GM18519 (cell line): ENCODE data around the gene PRKG1.
"Not testable (repeated sequence)": the region's sequence is repeated elsewhere in the genome, so short reads cannot be mapped to it uniquely, and the experiment has no call there.

Source experiments
- ATAC-seq: cut with Tn5 transposase; IDR thresholded peaks from one replicate; pipeline ENCODE4 v1.9.1; 2021; ENCODE audit warnings: mild to moderate bottlenecking, moderate library complexity; ENCODE audit not compliant: unreplicated experiment, low FRiP score

The PRKG1 gene

GRCh38 chr10:51112013-51112412, 37.7 kb downstream of the PRKG1 start:
- no peak for ATAC-seq

- no peak for ATAC-seq
Measured at GRCh38 chr10:51113007-51113406, 38.7 kb downstream of the PRKG1 start.

GRCh38 chr10:51117053-51117660, 42.9 kb downstream of the PRKG1 start:
- ATAC-seq, result no peak

- ATAC-seq, result no peak
Measured at GRCh38 chr10:51117794-51118193, 43.5 kb downstream of the PRKG1 start.

GRCh38 chr10:51119441-51119840, 45.2 kb downstream of the PRKG1 start:
- ATAC-seq, result no peak

GRCh38 chr10:51121861-51122260, 47.6 kb downstream of the PRKG1 start:
- ATAC-seq, result no peak

GRCh38 chr10:51124852-51125251, 50.6 kb downstream of the PRKG1 start:
- ATAC-seq, result no peak

GRCh38 chr10:51125518-51125917, 51.2 kb downstream of the PRKG1 start:
- ATAC-seq, result no peak

- no peak for ATAC-seq
Measured at GRCh38 chr10:51129946-51130544, 55.8 kb downstream of the PRKG1 start.

GRCh38 chr10:51137756-51138529, 63.7 kb downstream of the PRKG1 start:
- no peak for ATAC-seq

GRCh38 chr10:51139176-51139575, 64.9 kb downstream of the PRKG1 start:
- ATAC-seq, result no peak

- ATAC-seq, result no peak
Measured at GRCh38 chr10:51141010-51141409, 66.7 kb downstream of the PRKG1 start.

GRCh38 chr10:51144161-51144781, 70.0 kb downstream of the PRKG1 start:
- no peak for ATAC-seq

- no peak for ATAC-seq
Measured at GRCh38 chr10:51145375-51145774, 71.1 kb downstream of the PRKG1 start.

GRCh38 chr10:51147644-51148399, 73.5 kb downstream of the PRKG1 start:
- no peak for ATAC-seq

GRCh38 chr10:51156926-51157325, 82.6 kb downstream of the PRKG1 start:
- no peak for ATAC-seq

GRCh38 chr10:51158832-51159231, 84.5 kb downstream of the PRKG1 start:
- no peak for ATAC-seq

GRCh38 chr10:51159841-51160240, 85.6 kb downstream of the PRKG1 start:
- no peak for ATAC-seq

- no peak for ATAC-seq
Measured at GRCh38 chr10:51162002-51162401, 87.7 kb downstream of the PRKG1 start.

GRCh38 chr10:51163380-51164049, 89.2 kb downstream of the PRKG1 start:
- ATAC-seq, result not testable (repeated sequence)
